DOHH2 (cell line): ENCODE measurements around the gene DNAAF3.

Experiments
- CTCF ChIP-seq: fragments of 200-600 bp; sonication (generic); IDR thresholded peaks from one replicate; pipeline ENCODE4 v1.5.1; 2014; ENCODE audit warnings: antibody characterized with exemption, mild to moderate bottlenecking, low read depth, low read length; ENCODE audit not compliant: poor library complexity, severe bottlenecking
- EZH2phosphoT487 ChIP-seq: fragments of 200-600 bp; sonication (generic); IDR thresholded peaks from 2 replicates; pipeline ENCODE4 v1.6.1; 2017; ENCODE audit warnings: borderline replicate concordance, mild to moderate bottlenecking, antibody characterized with exemption, low read length, moderate library complexity, mixed read lengths

- TF ChIP-seq EZH2phosphoT487: no peak
- no peak for TF ChIP-seq CTCF
Measured at GRCh38 chr19:55175117-55175867, 8.9 kb upstream of the DNAAF3 start.
